Breast epithelium (tissue), 4 donors: ENCODE data around the gene PCLAF. TPM values are rescaled to one million over a fixed set of nuclear protein-coding genes. Genes with fewer than 3 reads are reported as not detected.

Source experiments
- DNase-seq, 2 donors: peaks; one replicate each; pipeline ENCODE4 v3.0.0-alpha.2; 2019; ENCODE audit warnings: low spot score in 2 of 2
- H3K27ac ChIP-seq, 2 donors: fragments of 200-600 bp; sonication (generic) in 1 of 2; one replicate each; pipeline ENCODE4 v1.5.1; 2016 to 2019; ENCODE audit warnings: mild to moderate bottlenecking in 1 of 2
- H3K27me3 ChIP-seq, 2 donors: fragments of 200-600 bp; sonication (generic) in 1 of 2; one replicate each; pipeline versions ENCODE4 v1.5.1 to v1.6.0; 2017 to 2019; ENCODE audit warnings: control low read depth in 1 of 2, mild to moderate bottlenecking in 1 of 2
- H3K36me3 ChIP-seq: fragments of 200-600 bp; one replicate; pipeline ENCODE4 v1.5.1; 2019
- H3K4me1 ChIP-seq, 2 donors: fragments of 200-600 bp; sonication (generic); one replicate each; pipeline ENCODE4 v1.5.1; 2016 to 2019; ENCODE audit warnings: control low read depth in 1 of 2
- H3K4me3 ChIP-seq, 3 donors: fragments of 200-600 bp; sonication (generic); 1 replicate in 2 of 3; 2 replicates in 1 of 3; pipeline ENCODE4 v1.5.1; 2016 to 2019; ENCODE audit warnings: mild to moderate bottlenecking in 3 of 3, moderate library complexity in 2 of 3
- H3K9me3 ChIP-seq, 2 donors: fragments of 200-600 bp; sonication (generic) in 1 of 2; one replicate each; pipeline ENCODE4 v1.5.1; 2016 to 2019; ENCODE audit warnings: control low read depth in 1 of 2
- POLR2A ChIP-seq: fragments of 450-650 bp; IDR thresholded peaks from one replicate; pipeline ENCODE4 v1.6.1; 2016; ENCODE audit warnings: antibody characterized with exemption, mild to moderate bottlenecking, moderate library complexity
- POLR2AphosphoS5 ChIP-seq, 3 donors: sonication (generic); formaldehyde crosslinking; IDR thresholded peaks; one replicate each; pipeline ENCODE4 v1.6.1; 2017; ENCODE audit warnings: antibody characterized with exemption in 3 of 3
- intact Hi-C: fragments of 100-400 bp; cut with DNase I; formaldehyde crosslinking; loops from one replicate; pipeline ENCODE4 v1.15.1; 2023; ENCODE audit warnings: low total_unique reads
- total RNA-seq, 3 donors: library from RNA; depleted of rRNA; stranded (reverse); fragments of >200 nt; gene quantifications; one replicate each; pipeline ENCODE4 v1.1.0, GENCODE V29; 2016
- TF ChIP-seq, protein P1 (sequence below), 3 donors: fragments of 450-650 bp; IDR thresholded peaks; one replicate each; pipeline ENCODE4 v1.5.1; 2016 to 2017; ENCODE audit warnings: antibody characterized with exemption in 3 of 3, mild to moderate bottlenecking in 3 of 3, moderate library complexity in 3 of 3

Gene PCLAF
- total RNA-seq, 3 donors from 2014 or later: 0.48 to 0.66 (median 0.59) TPM

DNA sequence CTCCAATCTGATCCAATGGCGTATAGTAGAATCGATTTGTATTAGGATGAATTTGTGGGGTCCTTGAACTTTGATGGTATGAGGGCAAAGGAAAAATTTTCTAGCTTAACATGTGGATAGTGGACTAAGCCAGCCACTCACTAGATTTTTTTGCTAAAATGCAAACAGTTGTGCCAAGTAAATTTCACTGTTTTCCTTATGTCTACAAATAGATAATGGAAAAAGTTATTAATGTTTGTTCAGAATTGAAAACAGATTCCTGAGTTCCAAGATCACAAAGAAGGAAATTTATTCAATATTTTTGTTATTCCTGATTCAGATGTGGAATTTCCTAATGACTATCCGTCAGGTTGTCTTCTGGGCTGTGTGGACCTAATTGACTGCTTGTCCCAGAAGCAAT, 44.0 kb upstream of the PCLAF start:
- H3K27me3 ChIP-seq: no peaks in the 10 kb centered on the region
- TF ChIP-seq, protein P1, sequence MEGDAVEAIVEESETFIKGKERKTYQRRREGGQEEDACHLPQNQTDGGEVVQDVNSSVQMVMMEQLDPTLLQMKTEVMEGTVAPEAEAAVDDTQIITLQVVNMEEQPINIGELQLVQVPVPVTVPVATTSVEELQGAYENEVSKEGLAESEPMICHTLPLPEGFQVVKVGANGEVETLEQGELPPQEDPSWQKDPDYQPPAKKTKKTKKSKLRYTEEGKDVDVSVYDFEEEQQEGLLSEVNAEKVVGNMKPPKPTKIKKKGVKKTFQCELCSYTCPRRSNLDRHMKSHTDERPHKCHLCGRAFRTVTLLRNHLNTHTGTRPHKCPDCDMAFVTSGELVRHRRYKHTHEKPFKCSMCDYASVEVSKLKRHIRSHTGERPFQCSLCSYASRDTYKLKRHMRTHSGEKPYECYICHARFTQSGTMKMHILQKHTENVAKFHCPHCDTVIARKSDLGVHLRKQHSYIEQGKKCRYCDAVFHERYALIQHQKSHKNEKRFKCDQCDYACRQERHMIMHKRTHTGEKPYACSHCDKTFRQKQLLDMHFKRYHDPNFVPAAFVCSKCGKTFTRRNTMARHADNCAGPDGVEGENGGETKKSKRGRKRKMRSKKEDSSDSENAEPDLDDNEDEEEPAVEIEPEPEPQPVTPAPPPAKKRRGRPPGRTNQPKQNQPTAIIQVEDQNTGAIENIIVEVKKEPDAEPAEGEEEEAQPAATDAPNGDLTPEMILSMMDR (IDR thresholded peaks at IDR 0.05): no peak
- TF ChIP-seq POLR2AphosphoS5 (IDR thresholded peaks at IDR 0.05) (no peak), POLR2A (no peak)
- H3K4me1 ChIP-seq: no peaks in the 10 kb centered on the region
- H3K9me3 ChIP-seq: no peaks in the 10 kb centered on the region
- H3K27ac ChIP-seq: no peak overlapping the region
- DNase-seq: no peak
- no peak overlapping the region for H3K4me3 ChIP-seq
- intact Hi-C loops: no loop called here
- no peaks in the 10 kb centered on the region for H3K36me3 ChIP-seq

DNA sequence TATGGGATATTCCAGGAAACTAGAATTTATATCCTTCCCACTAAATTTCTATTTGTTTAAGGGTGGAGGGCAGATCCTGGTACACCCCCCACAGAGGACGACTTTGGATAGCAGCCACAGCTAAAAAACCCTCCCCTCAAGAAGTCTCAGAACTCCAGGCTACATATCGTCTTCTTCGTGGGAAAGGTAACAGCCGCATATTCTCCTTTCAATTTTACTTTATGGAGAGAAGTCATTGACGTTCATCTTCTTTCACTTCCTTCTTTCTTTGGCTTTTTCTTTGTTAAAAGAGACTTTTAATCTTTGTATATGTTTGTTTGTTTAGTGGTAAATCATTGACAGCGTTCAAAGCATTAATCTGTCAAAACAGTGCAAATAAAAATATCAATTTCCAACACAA, 42.7 kb upstream of the PCLAF start:
- intact Hi-C loops: no loop called here
- TF ChIP-seq, protein P1 (IDR thresholded peaks at IDR 0.05): no peak
- TF ChIP-seq POLR2AphosphoS5 (IDR thresholded peaks at IDR 0.05): no peak
- no peaks in the 10 kb centered on the region for H3K4me1 ChIP-seq
- H3K36me3 ChIP-seq: no peaks in the 10 kb centered on the region
- H3K4me3 ChIP-seq: no peak overlapping the region
- DNase-seq: no peak
- no peaks in the 10 kb centered on the region for H3K9me3 ChIP-seq
- H3K27me3 ChIP-seq: no peaks in the 10 kb centered on the region
- H3K27ac ChIP-seq: no peak overlapping the region

DNA sequence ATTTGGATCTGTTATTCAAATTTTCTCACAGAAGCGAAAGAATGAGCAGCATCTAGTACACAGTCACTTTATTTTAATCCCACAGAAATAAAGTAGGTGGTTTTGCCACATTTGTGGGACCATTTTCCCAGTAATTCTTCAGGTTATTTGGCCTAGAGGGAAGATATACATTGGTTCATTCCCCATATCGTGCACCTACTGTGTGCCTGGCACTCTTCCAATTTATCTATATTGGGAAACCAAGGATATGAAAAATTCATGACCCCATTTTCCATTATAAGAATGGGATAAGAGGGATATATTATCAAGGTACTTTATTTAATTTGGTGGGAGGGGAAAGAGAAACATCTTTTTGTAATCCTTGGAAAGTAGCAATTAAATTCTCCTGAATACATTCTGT, 41.5 kb upstream of the PCLAF start:
- Histone ChIP-seq H3K36me3 (no peaks in the 10 kb centered on the region), H3K4me3 (no peak overlapping the region), H3K9me3 (no peaks in the 10 kb centered on the region), H3K4me1 (no peaks in the 10 kb centered on the region), H3K27ac (no peak overlapping the region), H3K27me3 (no peaks in the 10 kb centered on the region)
- intact Hi-C loops: no loop called here
- DNase-seq: no peak
- TF ChIP-seq POLR2AphosphoS5 (IDR thresholded peaks at IDR 0.05) (no peak), POLR2A (no peak)
- TF ChIP-seq, protein P1 (IDR thresholded peaks at IDR 0.05): no peak

GRCh38 chr15:64412216-64412615, 31.0 kb upstream of the PCLAF start:
- H3K36me3 ChIP-seq: peaks cover 9% of the 10 kb centered on the region
- DNase-seq: no peak
- H3K27me3 ChIP-seq: no peaks in the 10 kb centered on the region
- H3K9me3 ChIP-seq: no peaks in the 10 kb centered on the region
- H3K4me3 ChIP-seq: no peak overlapping the region
- TF ChIP-seq POLR2A (no peak), POLR2AphosphoS5 (IDR thresholded peaks at IDR 0.05) (no peak)
- TF ChIP-seq, protein P1 (IDR thresholded peaks at IDR 0.05): no peak
- no peak overlapping the region for H3K27ac ChIP-seq
- H3K4me1 ChIP-seq: no peaks in the 10 kb centered on the region
- intact Hi-C loops: no loop called here

GRCh38 chr15:64400583-64400982, 19.3 kb upstream of the PCLAF start:
- intact Hi-C loops: no loop called here
- no peaks in the 10 kb centered on the region for H3K27me3 ChIP-seq
- no peaks in the 10 kb centered on the region for H3K4me1 ChIP-seq
- DNase-seq: no peak
- H3K4me3 ChIP-seq: no peak overlapping the region
- no peak for TF ChIP-seq POLR2A
- TF ChIP-seq, protein P1 (IDR thresholded peaks at IDR 0.05): no peak
- no peak for TF ChIP-seq POLR2AphosphoS5 (IDR thresholded peaks at IDR 0.05)
- no peaks in the 10 kb centered on the region for H3K9me3 ChIP-seq
- H3K27ac ChIP-seq: no peak overlapping the region
- H3K36me3 ChIP-seq: peaks cover 8% of the 10 kb centered on the region
